GM12801 (cell line): ENCODE results near the gene RELL2.

Experiments
- CTCF ChIP-seq: IDR thresholded peaks from one replicate; pipeline ENCODE4 v1.5.1; 2011; ENCODE audit warnings: control low read depth; ENCODE audit not compliant: insufficient read length; ENCODE audit errors: extremely low read depth

The RELL2 gene

GRCh38 chr5:141683596-141684141 lies 46.9 kb downstream of the RELL2 start:
- TF ChIP-seq CTCF: no peak

GRCh38 chr5:141685591-141685990 lies 48.8 kb downstream of the RELL2 start:
- TF ChIP-seq CTCF: no peak

- TF ChIP-seq CTCF: no peak
These were observed 50.0 kb downstream of the RELL2 start for GRCh38 chr5:141686648-141687416.
